LHCN-M2 (cell line): ENCODE results near the gene ASTN2. TPM values are rescaled to one million over a fixed set of nuclear protein-coding genes. Genes with fewer than 3 reads are reported as not detected.

Experiments used
- DNase-seq: peaks from one replicate; pipeline ENCODE4 v3.0.0-alpha.2; 2012; ENCODE audit warnings: low read depth
- total RNA-seq: library from RNA; depleted of rRNA; stranded (reverse); fragments of >200 nt; gene quantifications from 2 replicates; pipeline ENCODE4 v1.2.3, GENCODE V29; 2014

The ASTN2 gene
- total RNA-seq, 1 experiment from 2014 or later = 11.8 TPM

- DNase-seq = no peak
These were observed 665.1 kb downstream of the ASTN2 start for GRCh38 chr9:116749772-116750171.

- no peak for DNase-seq
These were observed 665.7 kb downstream of the ASTN2 start for GRCh38 chr9:116749176-116749575.

GRCh38 chr9:116741742-116742141 is 673.1 kb downstream of the ASTN2 start:
- DNase-seq = no peak

- no peak for DNase-seq
These were observed 673.6 kb downstream of the ASTN2 start for GRCh38 chr9:116741086-116741740.

GRCh38 chr9:116737152-116737546 is 677.7 kb downstream of the ASTN2 start:
- peak; percentile 78 for DNase-seq

GRCh38 chr9:116736399-116737151 is 678.3 kb downstream of the ASTN2 start:
- DNase-seq = no peak

- DNase-seq = no peak
These were observed 681.7 kb downstream of the ASTN2 start for GRCh38 chr9:116733010-116733641.

GRCh38 chr9:116726602-116727001 is 688.3 kb downstream of the ASTN2 start:
- no peak for DNase-seq

- DNase-seq = no peak
These were observed 690.7 kb downstream of the ASTN2 start for GRCh38 chr9:116724123-116724522.

GRCh38 chr9:116721944-116722343 is 692.9 kb downstream of the ASTN2 start:
- DNase-seq = no peak

- DNase-seq = no peak
These were observed 693.4 kb downstream of the ASTN2 start for GRCh38 chr9:116721411-116721810.

GRCh38 chr9:116720111-116720510 is 694.7 kb downstream of the ASTN2 start:
- DNase-seq = no peak

GRCh38 chr9:116718111-116718510 is 696.7 kb downstream of the ASTN2 start:
- DNase-seq = no peak

- no peak for DNase-seq
These were observed 697.7 kb downstream of the ASTN2 start for GRCh38 chr9:116717150-116717549.

- DNase-seq = no peak
These were observed 698.4 kb downstream of the ASTN2 start for GRCh38 chr9:116716438-116716837.

- DNase-seq = no peak
These were observed 699.1 kb downstream of the ASTN2 start for GRCh38 chr9:116715751-116716150.

- DNase-seq = no peak
These were observed 701.6 kb downstream of the ASTN2 start for GRCh38 chr9:116713271-116713670.

- DNase-seq = no peak
These were observed 702.1 kb downstream of the ASTN2 start for GRCh38 chr9:116712781-116713180.

GRCh38 chr9:116706310-116707290 is 708.3 kb downstream of the ASTN2 start:
- no peak for DNase-seq

GRCh38 chr9:116705531-116705930 is 709.3 kb downstream of the ASTN2 start:
- no peak for DNase-seq

- DNase-seq = no peak
These were observed 710.4 kb downstream of the ASTN2 start for GRCh38 chr9:116704470-116704869.

GRCh38 chr9:116703634-116704033 is 711.2 kb downstream of the ASTN2 start:
- peak; percentile 7 for DNase-seq
